Measurements from ENCODE around the gene ZNF8. TPM values are rescaled to one million over a fixed set of nuclear protein-coding genes. Genes with fewer than 3 reads are reported as not detected.

Gene ZNF8
- total and polyA plus RNA-seq, 2 donors (not counting 1 experiment from before 2014, with no cell fraction given) = 2.6 to 5.6 TPM

DNA sequence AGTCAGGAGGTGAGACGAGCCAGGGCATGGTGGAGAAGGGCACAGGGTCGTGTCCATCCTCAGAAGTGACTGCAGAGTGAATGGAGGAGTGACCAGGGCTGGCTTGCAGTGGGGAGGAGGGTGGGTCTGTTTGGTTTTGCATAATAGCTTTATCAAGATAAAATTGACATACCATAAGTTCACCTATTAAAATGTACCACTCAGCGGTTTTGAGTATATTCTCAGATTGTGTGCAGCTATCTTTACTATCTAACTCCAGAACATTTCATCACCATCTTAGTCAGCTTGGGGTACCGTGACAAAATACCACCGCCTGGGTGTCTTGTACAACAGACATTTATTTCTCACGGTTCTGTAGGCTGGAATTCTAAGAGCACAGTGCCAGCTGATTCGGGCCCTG lies 13.2 kb downstream of the ZNF8 start:
- Histone ChIP-seq H3K36me3 (ENCODE audit: control insufficient read depth, insufficient read depth, low read length) (peaks cover 29% of the 10 kb centered on the region), H3K79me2 (ENCODE audit: control insufficient read depth, insufficient read depth, low read length) (no peaks in the 10 kb centered on the region), H2AFZ (ENCODE audit: low read length) (no peak overlapping the region), H3K9ac (ENCODE audit: insufficient read depth, low read length) (no peak overlapping the region), H4K20me1 (ENCODE audit: control insufficient read depth, extremely low read depth, insufficient read depth, low read length) (no peaks in the 10 kb centered on the region), H3K27me3 (ENCODE audit: control insufficient read depth, insufficient read depth, low read length) (no peaks in the 10 kb centered on the region), H3K4me2 (ENCODE audit: extremely low read depth, insufficient read depth, low read length) (no peak overlapping the region), H3K9me3 (ENCODE audit: control insufficient read depth, insufficient read depth, low read depth, low read length) (peaks cover 12% of the 10 kb centered on the region), H3K27ac (ENCODE audit: insufficient read depth, low read length) (no peak overlapping the region), H3K4me1 (ENCODE audit: control insufficient read depth, extremely low read depth, insufficient read depth, low read length) (no peaks in the 10 kb centered on the region), H3K4me3 (replicated peaks in 1 of 4; ENCODE audit: control extremely low read depth in 1 of 4, insufficient read depth in 1 of 4, low read depth in 3 of 4, low read length in 4 of 4) (no peak overlapping the region)
- TF ChIP-seq, protein P1, sequence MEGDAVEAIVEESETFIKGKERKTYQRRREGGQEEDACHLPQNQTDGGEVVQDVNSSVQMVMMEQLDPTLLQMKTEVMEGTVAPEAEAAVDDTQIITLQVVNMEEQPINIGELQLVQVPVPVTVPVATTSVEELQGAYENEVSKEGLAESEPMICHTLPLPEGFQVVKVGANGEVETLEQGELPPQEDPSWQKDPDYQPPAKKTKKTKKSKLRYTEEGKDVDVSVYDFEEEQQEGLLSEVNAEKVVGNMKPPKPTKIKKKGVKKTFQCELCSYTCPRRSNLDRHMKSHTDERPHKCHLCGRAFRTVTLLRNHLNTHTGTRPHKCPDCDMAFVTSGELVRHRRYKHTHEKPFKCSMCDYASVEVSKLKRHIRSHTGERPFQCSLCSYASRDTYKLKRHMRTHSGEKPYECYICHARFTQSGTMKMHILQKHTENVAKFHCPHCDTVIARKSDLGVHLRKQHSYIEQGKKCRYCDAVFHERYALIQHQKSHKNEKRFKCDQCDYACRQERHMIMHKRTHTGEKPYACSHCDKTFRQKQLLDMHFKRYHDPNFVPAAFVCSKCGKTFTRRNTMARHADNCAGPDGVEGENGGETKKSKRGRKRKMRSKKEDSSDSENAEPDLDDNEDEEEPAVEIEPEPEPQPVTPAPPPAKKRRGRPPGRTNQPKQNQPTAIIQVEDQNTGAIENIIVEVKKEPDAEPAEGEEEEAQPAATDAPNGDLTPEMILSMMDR (conservative IDR thresholded peaks at IDR 0.05 in 1 of 2, IDR thresholded peaks at IDR 0.05 in 1 of 2; ENCODE audit: low read depth in 1 of 2, low read length in 2 of 2) = no peak
- no peak for TF ChIP-seq EZH2 (IDR thresholded peaks at IDR 0.05; ENCODE audit: low read length, missing control alignments)
- no peak for DNase-seq (ENCODE audit: low read depth in 2 of 2)

DNA sequence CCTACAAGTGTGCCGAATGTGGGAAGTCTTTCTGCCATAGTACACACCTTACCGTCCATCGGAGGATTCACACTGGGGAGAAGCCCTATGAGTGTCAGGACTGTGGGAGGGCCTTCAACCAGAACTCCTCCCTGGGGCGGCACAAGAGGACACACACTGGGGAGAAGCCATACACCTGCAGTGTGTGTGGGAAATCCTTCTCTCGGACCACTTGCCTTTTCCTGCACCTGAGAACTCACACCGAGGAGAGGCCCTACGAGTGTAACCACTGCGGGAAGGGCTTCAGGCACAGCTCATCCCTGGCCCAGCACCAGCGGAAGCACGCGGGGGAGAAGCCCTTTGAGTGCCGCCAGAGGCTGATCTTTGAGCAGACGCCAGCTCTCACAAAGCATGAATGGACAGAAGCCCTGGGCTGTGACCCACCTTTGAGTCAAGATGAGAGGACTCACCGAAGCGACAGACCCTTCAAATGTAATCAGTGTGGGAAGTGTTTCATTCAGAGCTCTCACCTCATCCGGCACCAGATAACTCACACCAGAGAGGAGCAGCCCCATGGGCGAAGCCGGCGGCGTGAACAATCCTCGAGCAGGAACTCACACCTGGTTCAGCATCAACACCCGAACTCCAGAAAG lies 16.1 kb downstream of the ZNF8 start:
- no peak overlapping the region for H3K27ac ChIP-seq (ENCODE audit: insufficient read depth, low read length)
- H2AFZ ChIP-seq (ENCODE audit: low read length) = no peak overlapping the region
- no peak overlapping the region for H3K9ac ChIP-seq (ENCODE audit: insufficient read depth, low read length)
- no peak for TF ChIP-seq EZH2 (IDR thresholded peaks at IDR 0.05; ENCODE audit: low read length, missing control alignments)
- TF ChIP-seq, protein P1 (conservative IDR thresholded peaks at IDR 0.05 in 1 of 2, IDR thresholded peaks at IDR 0.05 in 1 of 2; ENCODE audit: low read depth in 1 of 2, low read length in 2 of 2) = no peak
- H3K4me3 ChIP-seq (replicated peaks in 1 of 4; ENCODE audit: control extremely low read depth in 1 of 4, insufficient read depth in 1 of 4, low read depth in 3 of 4, low read length in 4 of 4) = no peak overlapping the region
- no peak overlapping the region for H3K4me2 ChIP-seq (ENCODE audit: extremely low read depth, insufficient read depth, low read length)
- H3K9me3 ChIP-seq (ENCODE audit: control insufficient read depth, insufficient read depth, low read depth, low read length) = peaks cover 12% of the 10 kb centered on the region
- no peaks in the 10 kb centered on the region for H3K27me3 ChIP-seq (ENCODE audit: control insufficient read depth, insufficient read depth, low read length)
- H3K4me1 ChIP-seq (ENCODE audit: control insufficient read depth, extremely low read depth, insufficient read depth, low read length) = no peaks in the 10 kb centered on the region
- peaks cover 25% of the 10 kb centered on the region for H3K36me3 ChIP-seq (ENCODE audit: control insufficient read depth, insufficient read depth, low read length)
- DNase-seq (ENCODE audit: low read depth in 2 of 2) = no peak
- H3K79me2 ChIP-seq (ENCODE audit: control insufficient read depth, insufficient read depth, low read length) = no peaks in the 10 kb centered on the region
- H4K20me1 ChIP-seq (ENCODE audit: control insufficient read depth, extremely low read depth, insufficient read depth, low read length) = no peaks in the 10 kb centered on the region

DNA sequence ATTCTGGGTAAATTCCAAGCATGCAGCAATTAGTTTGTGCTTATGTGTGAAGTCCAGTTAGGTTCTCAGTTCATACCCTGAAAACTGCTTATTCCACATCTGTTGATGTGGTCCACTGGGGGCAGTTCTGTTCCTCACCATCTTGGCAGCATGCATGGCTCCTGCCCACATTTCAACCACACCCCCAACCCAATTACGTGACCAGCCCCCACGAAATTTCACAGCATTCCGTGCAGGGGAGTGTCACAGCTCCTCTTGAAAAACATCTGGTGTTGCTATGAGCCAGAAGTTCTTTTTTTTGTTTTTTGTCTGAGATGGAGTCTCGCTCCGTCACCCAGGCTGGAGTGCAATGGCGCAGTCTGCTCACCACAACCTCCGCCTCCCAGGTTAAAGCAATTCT lies 17.3 kb downstream of the ZNF8 start:
- Histone ChIP-seq H2AFZ (ENCODE audit: low read length) (no peak overlapping the region), H3K4me3 (replicated peaks in 1 of 4; ENCODE audit: control extremely low read depth in 1 of 4, insufficient read depth in 1 of 4, low read depth in 3 of 4, low read length in 4 of 4) (no peak overlapping the region), H3K79me2 (ENCODE audit: control insufficient read depth, insufficient read depth, low read length) (no peaks in the 10 kb centered on the region), H3K9ac (ENCODE audit: insufficient read depth, low read length) (no peak overlapping the region), H3K27ac (ENCODE audit: insufficient read depth, low read length) (no peak overlapping the region), H3K4me2 (ENCODE audit: extremely low read depth, insufficient read depth, low read length) (no peak overlapping the region), H3K27me3 (ENCODE audit: control insufficient read depth, insufficient read depth, low read length) (no peaks in the 10 kb centered on the region), H3K9me3 (ENCODE audit: control insufficient read depth, insufficient read depth, low read depth, low read length) (peaks cover 12% of the 10 kb centered on the region), H4K20me1 (ENCODE audit: control insufficient read depth, extremely low read depth, insufficient read depth, low read length) (no peaks in the 10 kb centered on the region), H3K4me1 (ENCODE audit: control insufficient read depth, extremely low read depth, insufficient read depth, low read length) (no peaks in the 10 kb centered on the region), H3K36me3 (ENCODE audit: control insufficient read depth, insufficient read depth, low read length) (peaks cover 21% of the 10 kb centered on the region)
- TF ChIP-seq, protein P1 (conservative IDR thresholded peaks at IDR 0.05 in 1 of 2, IDR thresholded peaks at IDR 0.05 in 1 of 2; ENCODE audit: low read depth in 1 of 2, low read length in 2 of 2) = no peak
- DNase-seq (ENCODE audit: low read depth in 2 of 2) = no peak
